CD4-positive, CD25-positive, alpha-beta regulatory T cell (primary cell): Measurements from ENCODE around the gene RTP5. TPM values are rescaled to one million over a fixed set of nuclear protein-coding genes. Genes with fewer than 3 reads are reported as not detected.
A peak's percentile ranks its signal among the peaks of the same experiment; 100 is the strongest.
"Not testable (repeated sequence)": the region's sequence is repeated elsewhere in the genome, so short reads cannot be mapped to it uniquely, and the experiment has no call there.

ENCODE experiments used
- ATAC-seq, 2 donors: fragments of 150-1000 bp; cut with Tn5 transposase; one replicate each; pipeline ENCODE4 v1.10.0; 2021; ENCODE audit warnings: low read depth in 2 of 2, moderate number of reproducible peaks in 2 of 2, moderate library complexity in 1 of 2
- DNase-seq, 3 donors: peaks; one replicate each; pipeline versions ENCODE4 v3.0.0 to v3.0.0-alpha.2; 2012 to 2022; ENCODE audit warnings: mixed read lengths in 1 of 3
- H3K27ac ChIP-seq: one replicate; pipeline ENCODE4 v1.7.0; 2013; ENCODE audit warnings: mild to moderate bottlenecking, low read length; ENCODE audit not compliant: insufficient read depth, poor library complexity, severe bottlenecking
- H3K27me3 ChIP-seq: one replicate; pipeline ENCODE4 v1.7.0; 2013; ENCODE audit warnings: low read length; ENCODE audit not compliant: control insufficient read depth, insufficient read depth
- H3K36me3 ChIP-seq: one replicate; pipeline ENCODE4 v1.7.0; 2013; ENCODE audit warnings: mild to moderate bottlenecking, low read length, moderate library complexity; ENCODE audit not compliant: control insufficient read depth, insufficient read depth
- H3K4me1 ChIP-seq: 2 replicates; pipeline ENCODE4 v1.7.0; 2013; ENCODE audit warnings: mild to moderate bottlenecking, low read length; ENCODE audit not compliant: insufficient read depth, control insufficient read depth, poor library complexity, severe bottlenecking
- H3K4me3 ChIP-seq: one replicate; pipeline ENCODE4 v1.7.0; 2013; ENCODE audit warnings: low read depth, mild to moderate bottlenecking, low read length, moderate library complexity
- H3K9me3 ChIP-seq, 2 experiments: 1 replicate in 1 of 2; 2 replicates in 1 of 2; pipeline ENCODE4 v1.7.0; 2013; ENCODE audit warnings: low read length in 2 of 2, mild to moderate bottlenecking in 1 of 2, moderate library complexity in 1 of 2; ENCODE audit not compliant: control insufficient read depth in 2 of 2
- H3K27ac Mint-ChIP-seq, 3 donors: one replicate each; pipeline ENCODE4 v1.8.0; 2020 to 2022; ENCODE audit warnings: mild to moderate bottlenecking in 3 of 3, mixed read lengths in 3 of 3, moderate library complexity in 2 of 3
- H3K27me3 Mint-ChIP-seq: one replicate; pipeline ENCODE4 v1.8.0; 2022; ENCODE audit warnings: mild to moderate bottlenecking, mixed read lengths
- H3K36me3 Mint-ChIP-seq: one replicate; pipeline ENCODE4 v1.8.0; 2020; ENCODE audit warnings: mixed read lengths
- H3K4me1 Mint-ChIP-seq, 4 donors: one replicate each; pipeline ENCODE4 v1.8.0; 2020 to 2022; ENCODE audit warnings: mixed read lengths in 4 of 4, mild to moderate bottlenecking in 1 of 4
- H3K4me3 Mint-ChIP-seq, 4 donors: one replicate each; pipeline ENCODE4 v1.8.0; 2020 to 2022; ENCODE audit warnings: mild to moderate bottlenecking in 4 of 4, mixed read lengths in 4 of 4, moderate library complexity in 3 of 4
- H3K9me3 Mint-ChIP-seq, 7 donors: one replicate each; pipeline ENCODE4 v1.8.0; 2020 to 2022; ENCODE audit warnings: mixed read lengths in 7 of 7, mild to moderate bottlenecking in 3 of 7, moderate library complexity in 2 of 7
- polyA plus RNA-seq, 4 donors: library from polyadenylated mRNA; unstranded; fragments of 300-500 nt; fragmentation: Illumina TruSeq; gene quantifications; one replicate each; pipeline ENCODE4 v1.2.3, GENCODE V29; 2021
- total RNA-seq: library from RNA; stranded (reverse); gene quantifications from one replicate; pipeline ENCODE4 v1.2.3, GENCODE V29; 2022

The RTP5 gene
- total and polyA plus RNA-seq, 5 donors from 2014 or later: 0.44 TPM; not detected in 4

DNA sequence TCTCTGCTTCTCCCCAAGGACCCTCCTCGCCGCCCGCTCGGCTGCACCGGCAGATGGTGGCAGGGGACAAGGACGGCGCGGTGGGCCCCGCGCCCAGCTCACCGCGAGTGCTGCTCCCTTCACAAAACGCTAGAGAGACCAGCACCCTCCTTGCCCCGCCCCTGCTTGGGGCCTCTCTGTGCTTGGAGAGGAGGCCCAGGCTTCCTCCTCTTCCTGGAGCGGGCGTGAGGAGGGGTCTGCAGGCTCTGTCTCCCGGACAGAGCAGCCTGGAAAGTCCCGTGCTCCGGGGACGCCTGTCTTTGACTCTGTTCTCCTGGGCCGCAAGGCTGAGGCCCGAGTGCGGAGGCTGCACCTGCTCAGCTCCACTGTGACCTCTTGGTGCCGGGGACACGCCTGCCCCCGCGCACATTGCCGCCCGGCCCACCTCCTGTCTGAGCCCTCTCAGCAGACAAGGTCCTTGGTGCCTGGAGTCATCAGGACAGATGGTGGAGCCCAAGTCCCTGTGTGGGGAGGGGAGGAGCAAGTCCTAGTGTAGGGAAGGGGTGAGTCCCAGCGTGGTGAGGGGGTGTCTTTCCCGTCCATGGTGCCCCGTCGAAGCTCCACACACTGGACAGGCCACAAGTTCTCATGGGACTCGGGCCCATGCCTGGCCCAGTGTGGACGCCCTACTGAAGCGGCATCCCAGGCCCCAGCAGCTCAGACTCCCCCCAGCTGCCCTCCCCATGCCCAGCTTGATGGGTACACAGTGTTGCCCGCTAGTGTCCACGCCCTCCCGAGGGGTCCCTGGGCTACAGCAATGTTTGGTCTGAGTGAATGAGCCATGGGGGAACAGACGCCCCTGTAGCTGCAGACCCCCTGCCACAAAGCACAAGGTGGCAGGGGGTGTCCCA is 33.8 kb downstream of the RTP5 start:
- ATAC-seq (no peak), DNase-seq (no peak)
- Mint-ChIP-seq H3K36me3 (peaks cover 18% of the 10 kb centered on the region), H3K27ac (no peak overlapping the region), H3K9me3 (no peaks in the 10 kb centered on the region), H3K27me3 (no peaks in the 10 kb centered on the region), H3K4me3 (no peak overlapping the region), H3K4me1 (peaks cover 0 to 10% (median 0%) of the 10 kb centered on the region in 4 donors)
- Histone ChIP-seq H3K4me1 (no peaks in the 10 kb centered on the region), H3K36me3 (no peaks in the 10 kb centered on the region), H3K9me3 (no peaks in the 10 kb centered on the region), H3K27me3 (no peaks in the 10 kb centered on the region), H3K27ac (no peak overlapping the region), H3K4me3 (no peak overlapping the region)

DNA sequence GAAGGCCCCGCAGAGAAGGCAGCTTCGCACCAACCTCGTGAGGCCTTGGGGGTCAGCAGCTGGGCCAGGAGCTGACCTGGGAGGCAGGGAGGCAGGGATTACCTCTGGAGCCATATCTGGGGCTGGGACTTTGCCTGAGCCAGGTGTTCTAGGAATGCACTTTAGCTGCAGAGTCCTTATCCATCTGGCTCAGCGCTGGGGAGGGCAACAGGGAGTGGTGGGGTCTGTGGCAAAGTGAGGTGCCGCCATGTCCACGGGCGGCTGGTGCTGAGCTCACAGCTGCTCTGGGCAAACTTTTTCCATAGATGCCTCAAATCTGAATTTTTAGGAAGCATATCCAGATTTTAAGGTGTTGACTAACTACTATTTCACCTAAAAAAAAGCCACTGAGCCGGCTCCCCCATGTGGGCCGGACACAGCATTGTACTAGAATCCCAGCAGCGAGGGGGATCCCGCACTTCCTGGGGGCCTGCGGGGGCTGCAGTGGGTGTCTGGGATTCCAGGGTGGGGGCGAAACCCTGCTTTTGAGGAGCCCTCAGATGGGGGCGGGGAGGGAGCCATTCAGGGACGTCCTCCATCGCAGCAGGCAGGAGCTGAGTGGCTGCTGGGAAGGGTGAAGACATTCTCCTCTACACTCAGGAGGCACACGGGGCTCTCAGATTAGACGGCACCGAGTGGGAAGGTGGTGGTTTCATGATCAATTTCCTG is 34.6 kb downstream of the RTP5 start:
- Histone ChIP-seq H3K4me1 (no peaks in the 10 kb centered on the region), H3K9me3 (no peaks in the 10 kb centered on the region), H3K27ac (no peak overlapping the region), H3K4me3 (no peak overlapping the region), H3K36me3 (no peaks in the 10 kb centered on the region), H3K27me3 (no peaks in the 10 kb centered on the region)
- Mint-ChIP-seq H3K4me3 (peak overlapping the region in 1 of 4 donors; percentile 15), H3K4me1 (peaks cover 0 to 10% (median under 1%) of the 10 kb centered on the region in 4 donors), H3K36me3 (peaks cover 19% of the 10 kb centered on the region), H3K27ac (no peak overlapping the region), H3K27me3 (no peaks in the 10 kb centered on the region), H3K9me3 (no peaks in the 10 kb centered on the region)
- ATAC-seq: no peak
- no peak for DNase-seq

DNA sequence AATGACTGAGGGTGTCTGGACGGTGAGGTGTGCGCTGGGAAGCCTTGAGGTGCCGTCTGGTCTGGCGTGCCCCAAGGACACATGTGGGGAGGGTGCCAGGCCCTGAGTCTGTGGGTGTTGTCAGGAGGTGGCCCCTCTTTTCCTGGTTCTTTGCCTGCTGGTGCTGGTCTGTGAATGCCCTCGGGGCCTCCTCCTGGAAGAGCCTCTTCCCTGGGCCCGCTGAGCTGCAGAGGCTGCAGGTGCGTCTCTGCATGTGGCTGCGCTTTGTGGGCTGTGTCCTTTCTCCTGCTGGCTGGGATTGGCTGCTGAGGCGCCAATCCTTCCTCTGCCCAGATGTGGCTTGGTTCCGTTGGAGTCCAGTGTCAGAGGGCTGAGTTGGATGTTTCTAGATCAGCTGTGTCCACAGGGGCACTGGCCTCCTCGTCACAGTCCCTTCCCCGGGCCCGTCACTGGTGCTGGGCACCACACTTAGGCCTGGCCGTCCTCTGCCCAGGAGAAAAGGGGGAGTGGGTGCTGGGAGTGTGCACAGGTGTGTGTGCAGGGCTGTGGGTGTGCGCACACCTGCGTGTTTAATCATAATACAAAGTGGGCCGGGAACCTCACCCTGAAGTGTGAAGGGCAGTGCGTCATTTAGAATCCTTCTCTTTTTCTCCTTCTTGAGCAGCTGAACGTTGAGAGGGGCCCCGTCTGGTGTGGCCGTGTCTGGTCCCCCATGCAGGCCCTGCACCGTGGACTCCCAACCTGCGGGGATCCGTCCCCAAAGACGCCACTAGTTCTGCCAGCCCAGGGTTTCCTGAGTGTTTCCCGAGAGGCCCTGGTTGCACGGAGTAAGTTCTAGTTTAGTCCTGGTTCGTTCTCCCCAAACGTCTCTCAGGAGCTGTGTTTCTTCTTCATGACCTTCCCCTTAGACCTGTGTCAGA is 35.5 kb downstream of the RTP5 start:
- H3K4me1 ChIP-seq: no peaks in the 10 kb centered on the region

DNA sequence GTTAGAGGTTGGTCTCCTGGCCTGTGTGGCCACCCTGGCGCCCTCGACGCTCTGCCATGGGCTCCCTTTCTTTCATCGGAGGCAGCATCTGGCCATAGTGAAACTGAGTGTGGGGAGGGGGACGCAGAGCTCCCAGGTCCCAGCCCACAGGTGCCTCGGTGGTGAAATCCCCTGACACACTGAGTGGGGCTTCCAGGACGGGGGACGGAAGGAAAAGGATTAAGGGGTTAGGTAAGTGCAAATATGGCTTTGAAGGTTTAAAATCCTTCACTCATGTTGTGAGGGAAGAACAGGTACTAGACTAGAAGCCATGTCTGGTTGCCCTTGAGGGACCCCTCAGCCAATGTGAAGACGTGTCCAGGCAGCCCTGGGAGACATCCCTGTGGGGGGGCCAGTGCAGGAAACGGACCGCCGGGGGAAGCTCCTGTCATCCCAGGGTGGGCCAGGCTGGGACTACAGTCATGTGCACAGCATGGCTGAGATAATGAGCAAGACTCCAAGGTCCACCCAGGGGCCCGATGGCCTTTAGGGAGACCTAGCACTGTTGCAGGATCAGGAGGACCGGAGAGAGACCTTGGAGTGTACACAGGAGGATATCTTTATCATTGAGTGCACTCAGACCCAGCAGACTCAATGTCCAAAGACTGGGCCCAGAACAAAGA is 36.3 kb downstream of the RTP5 start:
- peaks cover 0 to 7% (median 4%) of the 10 kb centered on the region in 4 donors for H3K4me1 Mint-ChIP-seq
- Histone ChIP-seq H3K27ac (no peak overlapping the region), H3K27me3 (no peaks in the 10 kb centered on the region), H3K4me1 (no peaks in the 10 kb centered on the region), H3K9me3 (no peaks in the 10 kb centered on the region), H3K4me3 (no peak overlapping the region), H3K36me3 (peaks cover 7% of the 10 kb centered on the region)
- DNase-seq (no peak), ATAC-seq (no peak)
- peaks cover 0 to 1% (median 0%) of the 10 kb centered on the region in 7 donors for H3K9me3 Mint-ChIP-seq
- H3K27me3 Mint-ChIP-seq: no peaks in the 10 kb centered on the region
- no peak overlapping the region for H3K27ac Mint-ChIP-seq
- peaks cover 26% of the 10 kb centered on the region for H3K36me3 Mint-ChIP-seq
- H3K4me3 Mint-ChIP-seq: no peak overlapping the region

More for the DNA sequence above, 35.5 kb downstream of the RTP5 start:
- no peak overlapping the region for H3K27ac Mint-ChIP-seq
- Histone ChIP-seq H3K36me3 (peaks cover 3% of the 10 kb centered on the region), H3K27ac (no peak overlapping the region), H3K4me3 (no peak overlapping the region), H3K27me3 (no peaks in the 10 kb centered on the region), H3K9me3 (no peaks in the 10 kb centered on the region)
- peak overlapping the region in 1 of 4 donors; percentile 15 for H3K4me3 Mint-ChIP-seq
- ATAC-seq (no peak), DNase-seq (no peak)
- peaks cover 19% of the 10 kb centered on the region for H3K36me3 Mint-ChIP-seq
- peaks cover 0 to 10% (median 5%) of the 10 kb centered on the region in 4 donors for H3K4me1 Mint-ChIP-seq
- no peaks in the 10 kb centered on the region for H3K27me3 Mint-ChIP-seq
- no peaks in the 10 kb centered on the region for H3K9me3 Mint-ChIP-seq

DNA sequence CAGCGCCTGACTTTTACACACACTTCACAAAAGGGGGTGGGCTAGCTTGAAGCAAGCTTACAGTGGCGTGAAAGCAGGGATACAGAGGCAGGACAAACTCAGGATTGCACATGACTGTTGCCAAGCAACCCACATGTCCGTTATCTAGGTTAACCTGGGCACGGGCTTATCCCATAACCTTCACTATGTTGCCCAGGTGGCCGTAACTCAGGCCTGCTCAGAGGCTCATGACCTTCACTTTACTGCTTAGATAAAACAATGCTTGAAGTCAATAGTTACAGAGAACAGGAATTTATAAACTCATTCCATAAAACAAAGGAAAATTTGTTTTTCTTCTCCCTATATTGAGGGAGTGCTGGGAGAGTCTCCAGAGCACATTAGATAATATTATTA is 36.8 kb downstream of the RTP5 start:
- H3K27ac ChIP-seq, H3K27ac Mint-ChIP-seq, H3K9me3 Mint-ChIP-seq, H3K36me3 ChIP-seq, ATAC-seq, DNase-seq, H3K27me3 ChIP-seq, H3K9me3 ChIP-seq, H3K27me3 Mint-ChIP-seq, H3K4me1 ChIP-seq, H3K4me3 ChIP-seq, H3K4me3 Mint-ChIP-seq, H3K4me1 Mint-ChIP-seq: not testable (repeated sequence)
- H3K36me3 Mint-ChIP-seq: peaks cover 28% of the 10 kb centered on the region

DNA sequence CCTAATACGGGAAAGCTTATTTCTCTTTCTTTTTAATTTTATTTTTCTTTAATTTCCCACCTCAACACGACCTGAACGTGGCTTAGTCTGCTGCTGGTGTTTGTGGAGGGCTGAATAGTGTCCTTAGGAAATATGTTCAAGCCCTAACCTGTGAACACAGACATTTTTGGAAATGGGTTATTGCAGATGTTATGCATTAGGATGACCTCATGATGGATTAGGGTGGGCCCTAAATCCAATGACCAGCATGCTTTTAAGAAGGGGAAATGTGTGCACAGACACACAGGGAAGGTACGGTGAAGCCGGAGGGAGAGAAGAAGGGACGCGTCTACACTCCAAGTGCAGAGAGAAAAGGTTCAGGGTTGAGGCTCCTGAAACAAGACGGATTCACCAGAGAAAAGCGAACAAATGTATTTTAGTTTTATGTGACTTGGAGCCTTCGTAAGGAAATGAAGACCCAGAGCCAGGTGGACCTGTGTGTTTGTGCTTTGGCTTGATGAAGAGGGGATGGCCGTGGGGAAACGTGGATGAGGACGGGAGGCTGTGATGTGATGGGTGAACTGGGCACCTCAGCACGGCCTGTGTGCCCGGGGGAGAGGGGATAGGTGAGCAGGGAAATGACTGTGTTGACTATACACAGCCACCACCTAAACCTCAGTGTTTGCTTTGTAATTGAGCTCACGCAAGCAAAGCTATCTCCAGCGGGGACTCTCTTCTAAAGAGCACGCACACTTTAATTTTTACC is 37.5 kb downstream of the RTP5 start:
- Mint-ChIP-seq H3K27ac (no peak overlapping the region), H3K27me3 (no peaks in the 10 kb centered on the region), H3K9me3 (peaks cover 0 to 6% (median 1%) of the 10 kb centered on the region in 7 donors), H3K4me3 (no peak overlapping the region), H3K36me3 (peaks cover 33% of the 10 kb centered on the region), H3K4me1 (peaks cover 0 to 7% (median under 1%) of the 10 kb centered on the region in 4 donors)
- DNase-seq (no peak), ATAC-seq (no peak)
- H3K4me1 ChIP-seq: no peaks in the 10 kb centered on the region
- H3K9me3 ChIP-seq: no peaks in the 10 kb centered on the region
- H3K4me3 ChIP-seq: no peak overlapping the region
- H3K27me3 ChIP-seq: no peaks in the 10 kb centered on the region
- no peak overlapping the region for H3K27ac ChIP-seq
- H3K36me3 ChIP-seq: peaks cover 7% of the 10 kb centered on the region
